Right atrium auricular region (tissue), 2 donors: Measurements from ENCODE around the gene PTPRD. TPM values are rescaled to one million over a fixed set of nuclear protein-coding genes. Genes with fewer than 3 reads are reported as not detected.
A peak's percentile ranks its signal among the peaks of the same experiment; 100 is the strongest.

Source experiments
- DNase-seq: peaks from one replicate; pipeline ENCODE4 v3.0.0-alpha.2; 2019; ENCODE audit warnings: low spot score
- H3K27ac ChIP-seq, 2 donors: fragments of 200-600 bp; sonication (generic); 1 replicate in 1 of 2; 2 replicates in 1 of 2; pipeline ENCODE4 v1.5.1; 2016 to 2019
- H3K27me3 ChIP-seq, 2 donors: fragments of 200-600 bp; sonication (generic); one replicate each; pipeline versions ENCODE4 v1.5.1 to v1.6.0; 2017 to 2019
- H3K36me3 ChIP-seq: fragments of 200-600 bp; sonication (generic); one replicate; pipeline ENCODE4 v1.5.1; 2016
- H3K4me1 ChIP-seq, 2 donors: fragments of 200-600 bp; sonication (generic); one replicate each; pipeline versions ENCODE4 v1.5.1 to v1.6.0; 2017 to 2019
- H3K4me3 ChIP-seq, 2 donors: fragments of 200-600 bp; sonication (generic); 1 replicate in 1 of 2; 2 replicates in 1 of 2; pipeline ENCODE4 v1.5.1; 2017 to 2019; ENCODE audit warnings: mild to moderate bottlenecking in 1 of 2, moderate library complexity in 1 of 2
- H3K9me3 ChIP-seq, 2 donors: fragments of 200-600 bp; sonication (generic); one replicate each; pipeline ENCODE4 v1.5.1; 2019
- CTCF ChIP-seq, 2 donors: fragments of 200-600 bp; sonication (generic); IDR thresholded peaks; one replicate each; pipeline ENCODE4 v1.5.1; 2019; ENCODE audit warnings: antibody characterized with exemption in 2 of 2
- total RNA-seq, 2 donors: library from RNA; depleted of rRNA; stranded (reverse); fragments of >200 nt; gene quantifications; one replicate each; pipeline ENCODE4 v1.1.0, GENCODE V29; 2016

The PTPRD gene
- total RNA-seq, 2 donors from 2014 or later = 5.5 to 6.6 TPM

DNA sequence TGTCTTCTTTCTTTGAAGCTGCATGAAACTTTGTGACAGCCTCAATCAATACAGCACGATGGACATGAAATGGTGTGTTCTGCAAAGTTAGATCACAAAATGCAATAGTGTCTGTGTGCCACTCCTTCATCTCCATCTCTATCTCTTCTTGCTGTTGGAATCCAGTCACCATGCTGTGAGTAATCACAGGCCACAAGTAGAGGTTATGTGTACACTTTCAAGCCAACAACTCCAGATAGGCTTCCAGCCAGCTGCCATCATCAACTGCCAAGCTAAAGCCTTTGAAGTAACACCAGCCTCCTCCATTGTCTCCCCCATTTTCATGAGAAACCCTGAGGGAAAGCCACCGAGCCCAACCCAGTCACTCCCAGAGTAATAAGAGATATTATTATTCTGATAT is 360.6 kb downstream of the PTPRD start:
- no peak for DNase-seq
- no peak for TF ChIP-seq CTCF (IDR thresholded peaks at IDR 0.05)
- no peaks in the 10 kb centered on the region for H3K4me1 ChIP-seq
- peak overlapping the region in 1 of 2 donors; percentile 33 for H3K27ac ChIP-seq
- H3K4me3 ChIP-seq = no peak overlapping the region
- no peaks in the 10 kb centered on the region for H3K27me3 ChIP-seq
- H3K9me3 ChIP-seq = no peaks in the 10 kb centered on the region
- H3K36me3 ChIP-seq = no peaks in the 10 kb centered on the region

GRCh38 chr9:10251490-10251889 is 361.3 kb downstream of the PTPRD start:
- Histone ChIP-seq H3K36me3 (no peaks in the 10 kb centered on the region), H3K27ac (peak overlapping the region in 1 of 2 donors; percentile 33), H3K4me1 (no peaks in the 10 kb centered on the region), H3K4me3 (no peak overlapping the region), H3K27me3 (no peaks in the 10 kb centered on the region), H3K9me3 (no peaks in the 10 kb centered on the region)
- no peak for TF ChIP-seq CTCF (IDR thresholded peaks at IDR 0.05)
- DNase-seq = no peak

DNA sequence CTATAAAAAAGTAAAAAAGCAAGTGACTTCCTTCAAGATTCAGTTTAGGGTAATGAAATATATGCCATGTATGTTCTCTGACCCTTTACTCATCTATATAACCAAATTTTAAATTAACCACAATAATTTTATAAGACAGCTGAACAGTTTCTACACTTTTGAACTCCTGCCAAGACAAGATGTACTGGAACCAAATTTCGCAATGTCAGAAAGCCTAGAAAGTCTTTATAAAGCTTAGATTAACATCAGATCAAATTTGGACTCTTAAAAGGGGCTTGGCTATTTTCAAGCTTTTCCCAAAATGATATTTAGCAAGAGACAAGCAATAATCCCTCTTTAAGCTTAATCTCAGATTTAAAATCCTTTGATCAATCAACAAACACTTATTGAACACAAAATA is 362.6 kb downstream of the PTPRD start:
- Histone ChIP-seq H3K9me3 (no peaks in the 10 kb centered on the region), H3K27me3 (no peaks in the 10 kb centered on the region), H3K27ac (no peak overlapping the region), H3K36me3 (no peaks in the 10 kb centered on the region), H3K4me1 (no peaks in the 10 kb centered on the region), H3K4me3 (no peak overlapping the region)
- DNase-seq = no peak
- TF ChIP-seq CTCF (IDR thresholded peaks at IDR 0.05) = no peak

- Histone ChIP-seq H3K9me3 (no peaks in the 10 kb centered on the region), H3K27ac (no peak overlapping the region), H3K4me1 (no peaks in the 10 kb centered on the region), H3K4me3 (no peak overlapping the region), H3K36me3 (no peaks in the 10 kb centered on the region), H3K27me3 (no peaks in the 10 kb centered on the region)
- TF ChIP-seq CTCF (IDR thresholded peaks at IDR 0.05) = no peak
- DNase-seq = no peak
These were observed 363.9 kb downstream of the PTPRD start for GRCh38 chr9:10248890-10249289.

GRCh38 chr9:10242255-10242654 is 370.5 kb downstream of the PTPRD start:
- H3K27ac ChIP-seq = no peak overlapping the region
- no peaks in the 10 kb centered on the region for H3K9me3 ChIP-seq
- no peak for TF ChIP-seq CTCF (IDR thresholded peaks at IDR 0.05)
- H3K4me1 ChIP-seq = no peaks in the 10 kb centered on the region
- H3K4me3 ChIP-seq = no peak overlapping the region
- no peak for DNase-seq
- no peaks in the 10 kb centered on the region for H3K36me3 ChIP-seq
- H3K27me3 ChIP-seq = no peaks in the 10 kb centered on the region

DNA sequence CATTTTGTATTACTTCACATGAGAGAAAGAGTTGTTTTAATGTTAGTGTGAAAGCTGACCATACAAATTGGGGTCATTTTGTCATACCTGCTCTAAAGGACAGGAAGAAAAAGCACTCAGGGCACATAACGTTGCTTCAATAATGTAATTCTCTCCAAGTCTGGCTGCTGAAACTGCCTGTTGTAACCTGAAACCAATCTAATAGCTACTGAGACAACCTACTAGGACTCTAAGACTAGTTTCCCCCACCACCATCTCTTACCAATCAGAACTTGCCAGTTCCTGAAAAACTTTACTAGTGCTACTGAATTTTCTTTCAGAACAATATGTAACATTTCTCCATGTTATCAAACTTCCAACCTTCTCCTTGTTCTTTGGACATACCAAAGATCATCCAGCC is 374.7 kb downstream of the PTPRD start:
- H3K36me3 ChIP-seq = no peaks in the 10 kb centered on the region
- DNase-seq = no peak
- no peaks in the 10 kb centered on the region for H3K4me1 ChIP-seq
- no peaks in the 10 kb centered on the region for H3K27me3 ChIP-seq
- no peak overlapping the region for H3K4me3 ChIP-seq
- no peak overlapping the region for H3K27ac ChIP-seq
- no peak for TF ChIP-seq CTCF (IDR thresholded peaks at IDR 0.05)
- H3K9me3 ChIP-seq = no peaks in the 10 kb centered on the region
